Thyroid gland (tissue), 4 donors: ENCODE measurements around the gene PDE10A.

Experiments used
- POLR2A ChIP-seq, 2 donors: fragments of 450-650 bp; IDR thresholded peaks; one replicate each; pipeline ENCODE4 v1.6.1; 2017; ENCODE audit warnings: antibody characterized with exemption in 2 of 2, mild to moderate bottlenecking in 2 of 2, moderate library complexity in 1 of 2
- TF ChIP-seq, protein P1 (sequence below), 6 experiments: fragments of 200-600 bp in 3 of 6; fragments of 450-650 bp in 3 of 6; sonication (generic) in 3 of 6; IDR thresholded peaks; one replicate each; pipeline ENCODE4 v1.5.1; 2016 to 2019; ENCODE audit warnings: antibody characterized with exemption in 6 of 6, mild to moderate bottlenecking in 2 of 6, inconsistent platforms in 1 of 6, moderate library complexity in 1 of 6

DNA sequence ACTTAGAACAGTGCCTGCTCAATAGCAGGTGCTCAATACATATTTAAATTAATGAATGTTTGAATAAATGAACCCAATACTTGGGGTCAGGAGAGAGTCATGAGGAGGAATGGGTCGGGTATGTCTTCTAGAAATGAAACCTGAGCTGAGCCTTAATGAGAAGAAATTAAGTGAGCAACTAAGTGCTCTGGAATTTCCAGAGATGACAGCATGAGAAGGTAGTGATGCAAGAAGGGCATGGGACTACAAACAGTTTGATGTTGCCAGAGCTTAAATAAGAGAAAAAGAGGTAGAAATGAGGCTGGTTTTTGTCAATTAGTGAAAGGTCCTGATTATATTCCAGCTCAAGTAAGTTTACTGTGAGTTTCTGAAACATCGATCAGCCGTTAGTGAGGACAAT lies 82.9 kb downstream of the PDE10A start:
- TF ChIP-seq, protein P1, sequence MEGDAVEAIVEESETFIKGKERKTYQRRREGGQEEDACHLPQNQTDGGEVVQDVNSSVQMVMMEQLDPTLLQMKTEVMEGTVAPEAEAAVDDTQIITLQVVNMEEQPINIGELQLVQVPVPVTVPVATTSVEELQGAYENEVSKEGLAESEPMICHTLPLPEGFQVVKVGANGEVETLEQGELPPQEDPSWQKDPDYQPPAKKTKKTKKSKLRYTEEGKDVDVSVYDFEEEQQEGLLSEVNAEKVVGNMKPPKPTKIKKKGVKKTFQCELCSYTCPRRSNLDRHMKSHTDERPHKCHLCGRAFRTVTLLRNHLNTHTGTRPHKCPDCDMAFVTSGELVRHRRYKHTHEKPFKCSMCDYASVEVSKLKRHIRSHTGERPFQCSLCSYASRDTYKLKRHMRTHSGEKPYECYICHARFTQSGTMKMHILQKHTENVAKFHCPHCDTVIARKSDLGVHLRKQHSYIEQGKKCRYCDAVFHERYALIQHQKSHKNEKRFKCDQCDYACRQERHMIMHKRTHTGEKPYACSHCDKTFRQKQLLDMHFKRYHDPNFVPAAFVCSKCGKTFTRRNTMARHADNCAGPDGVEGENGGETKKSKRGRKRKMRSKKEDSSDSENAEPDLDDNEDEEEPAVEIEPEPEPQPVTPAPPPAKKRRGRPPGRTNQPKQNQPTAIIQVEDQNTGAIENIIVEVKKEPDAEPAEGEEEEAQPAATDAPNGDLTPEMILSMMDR (IDR thresholded peaks at IDR 0.05): no peak
- TF ChIP-seq POLR2A (IDR thresholded peaks at IDR 0.05): no peak
